22Rv1 (cell line): Measurements from ENCODE around the gene EPS8L2.

Experiments used
- CTCF ChIP-seq: fragments of 450-650 bp; IDR thresholded peaks from 2 replicates; pipeline ENCODE4 v1.5.1; 2017; ENCODE audit warnings: mild to moderate bottlenecking
- ZFX ChIP-seq: fragments of 450-650 bp; IDR thresholded peaks from 2 replicates; pipeline ENCODE4 v1.6.1; 2017; ENCODE audit warnings: antibody characterized with exemption, borderline replicate concordance

GRCh38 chr11:694563-695287 is 11.3 kb upstream of the EPS8L2 start, which contains the start of gene DEAF1:
- TF ChIP-seq CTCF (no peak), ZFX (no peak)
